Muscle of leg (tissue), 11 donors: Measurements from ENCODE around the gene ERC1. TPM values are rescaled to one million over a fixed set of nuclear protein-coding genes. Genes with fewer than 3 reads are reported as not detected.
A peak's percentile ranks its signal among the peaks of the same experiment; 100 is the strongest.

Source experiments
- DNase-seq: peaks from one replicate; pipeline ENCODE4 v3.0.0; 2013
- H3K27ac ChIP-seq: one replicate; pipeline ENCODE4 v1.5.1; 2013; ENCODE audit warnings: mild to moderate bottlenecking, low read length, control low read depth
- H3K27me3 ChIP-seq: one replicate; pipeline ENCODE4 v1.6.1; 2013; ENCODE audit warnings: low read length; ENCODE audit not compliant: control insufficient read depth, insufficient read depth
- H3K36me3 ChIP-seq: one replicate; pipeline ENCODE4 v1.6.1; 2013; ENCODE audit warnings: low read length; ENCODE audit not compliant: control insufficient read depth, insufficient read depth
- H3K4me1 ChIP-seq: one replicate; pipeline ENCODE4 v1.6.1; 2013; ENCODE audit warnings: low read length; ENCODE audit not compliant: control insufficient read depth, insufficient read depth
- H3K4me3 ChIP-seq: one replicate; pipeline ENCODE4 v1.5.1; 2013; ENCODE audit warnings: low read length, control low read depth
- H3K9me3 ChIP-seq: replicated peaks from 2 replicates; pipeline ENCODE4 v1.6.1; 2013; ENCODE audit warnings: low read depth, low read length; ENCODE audit not compliant: control insufficient read depth
- WGBS: methylation state at CpG from one replicate; pipeline ENCODE4 v1.1.5; 2013; ENCODE audit warnings: missing lambda C conversion rate; ENCODE audit not compliant: insufficient coverage; 5-methylcytosine and 5-hydroxymethylcytosine counted together
- polyA plus RNA-seq, 8 donors: library from polyadenylated mRNA; unstranded; fragments of 120-200 nt; gene quantifications; one replicate each; pipeline versions ENCODE4 v1.2.1 to v1.2.3, GENCODE V29; 2013; ENCODE audit warnings: inconsistent platforms in 1 of 8, low replicate concordance in 1 of 8; ENCODE audit not compliant: insufficient read length in 8 of 8, insufficient read depth in 1 of 8
- total RNA-seq: library from RNA; stranded (reverse); fragments of 120-200 nt; gene quantifications from one replicate; pipeline ENCODE4 v1.2.4, GENCODE V29; 2013

Gene ERC1
- total and polyA plus RNA-seq, 9 donors: 15.8 to 32.5 (median 25.1) TPM

GRCh38 chr12:1418144-1418543 is 427.1 kb downstream of the ERC1 start:
- peaks cover 9% of the 10 kb centered on the region for H3K9me3 ChIP-seq
- H3K27me3 ChIP-seq: no peaks in the 10 kb centered on the region
- no peak overlapping the region for H3K4me3 ChIP-seq
- H3K27ac ChIP-seq: no peak overlapping the region
- H3K36me3 ChIP-seq: no peaks in the 10 kb centered on the region
- DNase-seq: no peak
- no peaks in the 10 kb centered on the region for H3K4me1 ChIP-seq
- WGBS: no CpG with 5 or more reads among the region's 2 CpGs

GRCh38 chr12:1419849-1420371 is 428.9 kb downstream of the ERC1 start:
- Histone ChIP-seq H3K27ac (no peak overlapping the region), H3K4me1 (no peaks in the 10 kb centered on the region), H3K9me3 (peaks cover 9% of the 10 kb centered on the region), H3K27me3 (no peaks in the 10 kb centered on the region), H3K4me3 (no peak overlapping the region), H3K36me3 (no peaks in the 10 kb centered on the region)
- no peak for DNase-seq
- no CpG with 5 or more reads among the region's 1 CpG for WGBS

GRCh38 chr12:1421091-1421846 is 430.2 kb downstream of the ERC1 start:
- Histone ChIP-seq H3K27ac (no peak overlapping the region), H3K4me3 (no peak overlapping the region), H3K36me3 (no peaks in the 10 kb centered on the region), H3K27me3 (no peaks in the 10 kb centered on the region), H3K4me1 (no peaks in the 10 kb centered on the region), H3K9me3 (peaks cover 9% of the 10 kb centered on the region)
- WGBS: no CpG with 5 or more reads among the region's 11 CpGs
- no peak for DNase-seq

- WGBS: 100% methylated on average over 3 of the region's 4 CpGs
- Histone ChIP-seq H3K27me3 (no peaks in the 10 kb centered on the region), H3K4me3 (no peak overlapping the region), H3K9me3 (peaks cover 9% of the 10 kb centered on the region), H3K36me3 (no peaks in the 10 kb centered on the region), H3K4me1 (no peaks in the 10 kb centered on the region), H3K27ac (no peak overlapping the region)
- no peak for DNase-seq
These were observed 431.7 kb downstream of the ERC1 start for GRCh38 chr12:1422604-1423315.

GRCh38 chr12:1424674-1425395 is 433.8 kb downstream of the ERC1 start:
- 83% methylated on average over 1 of the region's 4 CpGs for WGBS
- no peak for DNase-seq
- peaks cover 9% of the 10 kb centered on the region for H3K9me3 ChIP-seq
- H3K36me3 ChIP-seq: no peaks in the 10 kb centered on the region
- H3K27me3 ChIP-seq: no peaks in the 10 kb centered on the region
- H3K4me1 ChIP-seq: no peaks in the 10 kb centered on the region
- H3K4me3 ChIP-seq: no peak overlapping the region
- no peak overlapping the region for H3K27ac ChIP-seq

- 80% methylated on average over 2 of the region's 3 CpGs for WGBS
- Histone ChIP-seq H3K27me3 (no peaks in the 10 kb centered on the region), H3K9me3 (peaks cover 9% of the 10 kb centered on the region), H3K36me3 (no peaks in the 10 kb centered on the region), H3K4me3 (no peak overlapping the region), H3K27ac (no peak overlapping the region), H3K4me1 (no peaks in the 10 kb centered on the region)
- no peak for DNase-seq
These were observed 434.3 kb downstream of the ERC1 start for GRCh38 chr12:1425396-1425729.

GRCh38 chr12:1428671-1429070 is 437.6 kb downstream of the ERC1 start:
- Histone ChIP-seq H3K4me1 (no peaks in the 10 kb centered on the region), H3K36me3 (no peaks in the 10 kb centered on the region), H3K4me3 (no peak overlapping the region), H3K27ac (no peak overlapping the region), H3K27me3 (no peaks in the 10 kb centered on the region), H3K9me3 (no peaks in the 10 kb centered on the region)
- peak; percentile 49 for DNase-seq
- WGBS: 50% methylated on average over 2 of the region's 5 CpGs

- Histone ChIP-seq H3K27me3 (no peaks in the 10 kb centered on the region), H3K36me3 (no peaks in the 10 kb centered on the region), H3K4me1 (no peaks in the 10 kb centered on the region), H3K27ac (no peak overlapping the region), H3K4me3 (no peak overlapping the region), H3K9me3 (no peaks in the 10 kb centered on the region)
- WGBS: 100% methylated on average over 1 of the region's 4 CpGs
- no peak for DNase-seq
These were observed 439.0 kb downstream of the ERC1 start for GRCh38 chr12:1429980-1430379.

- Histone ChIP-seq H3K4me3 (no peak overlapping the region), H3K36me3 (peaks cover 2% of the 10 kb centered on the region), H3K27me3 (no peaks in the 10 kb centered on the region), H3K4me1 (no peaks in the 10 kb centered on the region), H3K9me3 (no peaks in the 10 kb centered on the region), H3K27ac (no peak overlapping the region)
- DNase-seq: no peak
- WGBS: 85% methylated on average over 7 of the region's 14 CpGs
These were observed 443.4 kb downstream of the ERC1 start for GRCh38 chr12:1434296-1434955.

- no peak for DNase-seq
- no peaks in the 10 kb centered on the region for H3K27me3 ChIP-seq
- no peak overlapping the region for H3K4me3 ChIP-seq
- H3K9me3 ChIP-seq: no peaks in the 10 kb centered on the region
- no peaks in the 10 kb centered on the region for H3K4me1 ChIP-seq
- WGBS: 40% methylated on average over 2 of the region's 3 CpGs
- H3K36me3 ChIP-seq: peaks cover 2% of the 10 kb centered on the region
- H3K27ac ChIP-seq: peak overlapping the region; percentile 2
These were observed 444.0 kb downstream of the ERC1 start for GRCh38 chr12:1435044-1435443.
